HepG2 (cell line): Measurements from ENCODE around the gene ATG13. TPM values are rescaled to one million over a fixed set of nuclear protein-coding genes. Genes with fewer than 3 reads are reported as not detected.

ENCODE experiments used
- AFF4 ChIP-seq: sonication (generic); formaldehyde crosslinking; IDR thresholded peaks from 2 replicates; pipeline ENCODE4 v1.4.0; 2020; ENCODE audit warnings: missing genetic modification reagents
- ELF1 ChIP-seq: sonication (generic); formaldehyde crosslinking; IDR thresholded peaks from 2 replicates; pipeline ENCODE4 v1.4.0; 2020; ENCODE audit warnings: missing genetic modification reagents
- JUNB ChIP-seq: sonication (generic); formaldehyde crosslinking; IDR thresholded peaks from 2 replicates; pipeline ENCODE4 v1.8.0; 2022; ENCODE audit warnings: missing genetic modification reagents, mild to moderate bottlenecking, borderline replicate concordance
- RARA ChIP-seq: IDR thresholded peaks from 2 replicates; pipeline ENCODE4 v1.6.1; 2016; ENCODE audit warnings: missing genetic modification reagents, missing compliant biosample characterization
- YEATS2 ChIP-seq: sonication (generic); formaldehyde crosslinking; IDR thresholded peaks from 2 replicates; pipeline ENCODE4 v1.4.0; 2020; ENCODE audit warnings: missing genetic modification reagents, borderline replicate concordance
- ZC3H4 ChIP-seq: sonication (generic); formaldehyde crosslinking; IDR thresholded peaks from 2 replicates; pipeline ENCODE4 v1.4.0; 2020; ENCODE audit warnings: missing genetic modification reagents, borderline replicate concordance
- ZNF318 ChIP-seq: sonication (generic); formaldehyde crosslinking; IDR thresholded peaks from 2 replicates; pipeline ENCODE4 v1.4.0; 2020; ENCODE audit warnings: mild to moderate bottlenecking, missing genetic modification reagents
- ZNF572 ChIP-seq: sonication (generic); formaldehyde crosslinking; IDR thresholded peaks from 2 replicates; pipeline ENCODE4 v1.5.1; 2020; ENCODE audit warnings: mild to moderate bottlenecking, missing genetic modification reagents
- ZNF775 ChIP-seq: sonication (generic); formaldehyde crosslinking; IDR thresholded peaks from 2 replicates; pipeline ENCODE4 v1.4.0; 2020; ENCODE audit warnings: missing genetic modification reagents, mild to moderate bottlenecking, moderate library complexity, borderline replicate concordance
- ZSCAN30 ChIP-seq: sonication (generic); formaldehyde crosslinking; IDR thresholded peaks from 2 replicates; pipeline ENCODE4 v1.5.0; 2020; ENCODE audit warnings: mild to moderate bottlenecking, missing genetic modification reagents
- polyA plus RNA-seq, 8 experiments: library from polyadenylated mRNA; depleted of rRNA in 3 of 8; stranded (reverse) in 7 of 8; unstranded in 1 of 8; fragments of >200 nt; fragmentation: Illumina TruSeq in 4 of 8; extraction: Trizol in 4 of 8; gene quantifications; 2 replicates each; pipeline versions ENCODE4 v1.2.1 to v1.2.3, GENCODE V29; 2011 to 2016; ENCODE audit warnings: low read depth in 4 of 8, missing spikeins in 1 of 8, mixed read lengths in 1 of 8; ENCODE audit not compliant: insufficient read depth in 1 of 8
- total RNA-seq, 5 experiments: library from RNA; depleted of rRNA; stranded (reverse); fragments of >200 nt; fragmentation: Illumina TruSeq; extraction: Trizol; gene quantifications; 2 replicates each; pipeline ENCODE4 v1.2.3, GENCODE V29; 2016; ENCODE audit warnings: low read depth in 1 of 5
- TF ChIP-seq, protein P1 (sequence below): IDR thresholded peaks from 2 replicates; pipeline ENCODE4 v1.4.0; 2020; ENCODE audit warnings: mild to moderate bottlenecking, missing genetic modification reagents

The ATG13 gene
- total and polyA plus RNA-seq, 2 of the 13 experiments (the other 11 are each of a cell fraction or from before 2014, with no cell fraction given), result 55.0 to 77.3 TPM

GRCh38 chr11:46718155-46719019 lies 101.0 kb downstream of the ATG13 start (continued):
- TF ChIP-seq, protein P1, sequence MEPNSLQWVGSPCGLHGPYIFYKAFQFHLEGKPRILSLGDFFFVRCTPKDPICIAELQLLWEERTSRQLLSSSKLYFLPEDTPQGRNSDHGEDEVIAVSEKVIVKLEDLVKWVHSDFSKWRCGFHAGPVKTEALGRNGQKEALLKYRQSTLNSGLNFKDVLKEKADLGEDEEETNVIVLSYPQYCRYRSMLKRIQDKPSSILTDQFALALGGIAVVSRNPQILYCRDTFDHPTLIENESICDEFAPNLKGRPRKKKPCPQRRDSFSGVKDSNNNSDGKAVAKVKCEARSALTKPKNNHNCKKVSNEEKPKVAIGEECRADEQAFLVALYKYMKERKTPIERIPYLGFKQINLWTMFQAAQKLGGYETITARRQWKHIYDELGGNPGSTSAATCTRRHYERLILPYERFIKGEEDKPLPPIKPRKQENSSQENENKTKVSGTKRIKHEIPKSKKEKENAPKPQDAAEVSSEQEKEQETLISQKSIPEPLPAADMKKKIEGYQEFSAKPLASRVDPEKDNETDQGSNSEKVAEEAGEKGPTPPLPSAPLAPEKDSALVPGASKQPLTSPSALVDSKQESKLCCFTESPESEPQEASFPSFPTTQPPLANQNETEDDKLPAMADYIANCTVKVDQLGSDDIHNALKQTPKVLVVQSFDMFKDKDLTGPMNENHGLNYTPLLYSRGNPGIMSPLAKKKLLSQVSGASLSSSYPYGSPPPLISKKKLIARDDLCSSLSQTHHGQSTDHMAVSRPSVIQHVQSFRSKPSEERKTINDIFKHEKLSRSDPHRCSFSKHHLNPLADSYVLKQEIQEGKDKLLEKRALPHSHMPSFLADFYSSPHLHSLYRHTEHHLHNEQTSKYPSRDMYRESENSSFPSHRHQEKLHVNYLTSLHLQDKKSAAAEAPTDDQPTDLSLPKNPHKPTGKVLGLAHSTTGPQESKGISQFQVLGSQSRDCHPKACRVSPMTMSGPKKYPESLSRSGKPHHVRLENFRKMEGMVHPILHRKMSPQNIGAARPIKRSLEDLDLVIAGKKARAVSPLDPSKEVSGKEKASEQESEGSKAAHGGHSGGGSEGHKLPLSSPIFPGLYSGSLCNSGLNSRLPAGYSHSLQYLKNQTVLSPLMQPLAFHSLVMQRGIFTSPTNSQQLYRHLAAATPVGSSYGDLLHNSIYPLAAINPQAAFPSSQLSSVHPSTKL (CRISPR knock-in tag), result peak; percentile 92
- TF ChIP-seq ELF1 (CRISPR knock-in tag) (peak; percentile 90), AFF4 (CRISPR knock-in tag) (no peak), JUNB (CRISPR knock-in tag) (no peak), ZNF572 (CRISPR knock-in tag) (peak; percentile 24; the same call in 1 of the 2 replicates), YEATS2 (CRISPR knock-in tag) (peak; percentile 66; the same call in 1 of the 2 replicates), ZC3H4 (CRISPR knock-in tag) (no peak), ZNF775 (CRISPR knock-in tag) (no peak), ZNF318 (no peak), RARA (peak; percentile 96), ZSCAN30 (CRISPR knock-in tag) (peak; percentile 89; the same call in 1 of the 2 replicates)
